GM19328 (cell line): Measurements from ENCODE around the gene MAU2.
"Not testable (repeated sequence)": the region's sequence is repeated elsewhere in the genome, so short reads cannot be mapped to it uniquely, and the experiment has no call there.

Experiments
- ATAC-seq: cut with Tn5 transposase; IDR thresholded peaks from one replicate; pipeline ENCODE4 v1.9.1; 2021; ENCODE audit warnings: mild to moderate bottlenecking, moderate library complexity; ENCODE audit not compliant: unreplicated experiment

Gene MAU2

DNA sequence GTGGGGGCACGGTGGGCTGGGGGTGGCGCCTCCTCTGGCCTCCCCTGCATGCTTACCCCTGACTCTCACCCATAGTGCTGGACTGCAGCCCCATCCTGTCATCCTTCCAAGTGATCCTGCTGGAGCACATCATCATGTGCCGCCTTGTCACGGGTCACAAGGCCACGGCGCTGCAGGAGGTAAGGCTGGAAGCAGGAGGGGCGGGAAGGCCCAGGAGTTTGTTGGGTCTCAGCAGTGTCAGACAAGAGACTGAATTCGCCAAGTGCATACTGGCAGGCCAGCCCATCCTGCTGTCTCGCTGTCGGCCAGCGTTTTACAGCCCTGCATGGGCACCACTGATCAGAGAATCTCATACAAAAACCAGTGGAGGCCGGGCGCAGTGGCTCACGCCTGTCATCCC, 23.1 kb downstream of the MAU2 start:
- ATAC-seq, result no peak

DNA sequence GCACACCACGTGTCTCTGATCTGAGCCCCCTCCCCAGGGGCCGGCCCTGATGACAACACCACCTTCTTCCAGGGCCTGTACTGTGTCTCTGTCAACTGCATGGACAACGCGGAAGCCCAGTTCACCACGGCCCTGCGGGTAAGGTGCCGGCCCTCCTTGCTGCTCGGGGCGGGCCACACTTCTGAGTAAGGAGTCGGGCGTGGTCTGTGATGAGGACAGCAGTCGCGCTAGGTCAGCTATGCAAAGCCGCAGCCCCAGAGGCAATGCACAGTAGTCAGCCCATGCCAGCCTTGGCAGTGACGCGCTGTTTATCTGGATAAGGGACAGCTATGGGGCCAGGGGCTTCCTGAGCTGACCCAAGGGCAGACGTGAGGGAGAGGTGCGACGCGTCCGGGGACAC, 24.6 kb downstream of the MAU2 start:
- no peak for ATAC-seq

GRCh38 chr19:19345970-19346369, 25.3 kb downstream of the MAU2 start:
- ATAC-seq, result no peak

GRCh38 chr19:19347401-19348110, 26.9 kb downstream of the MAU2 start:
- no peak for ATAC-seq

- ATAC-seq, result no peak
These were observed 27.6 kb downstream of the MAU2 start for GRCh38 chr19:19348266-19348665.

DNA sequence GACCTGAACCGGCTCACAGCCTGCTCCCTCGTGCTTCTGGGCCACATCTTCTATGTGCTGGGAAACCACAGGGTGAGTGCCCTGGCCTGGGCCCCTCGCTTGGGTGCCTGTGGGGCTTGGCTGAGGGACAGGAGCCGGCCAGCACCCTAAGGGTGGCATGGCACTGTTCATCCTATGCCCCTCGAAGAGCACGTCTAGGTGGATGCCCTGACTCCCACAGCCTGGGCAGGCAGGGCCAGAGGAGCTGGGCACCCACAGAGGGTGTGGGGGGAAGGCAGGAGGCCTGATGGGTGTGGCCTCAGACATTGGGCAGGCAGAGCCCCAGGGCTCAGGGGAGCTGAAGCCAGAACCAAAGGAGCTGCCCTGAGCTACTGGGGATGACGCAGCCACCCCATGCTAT, 28.7 kb downstream of the MAU2 start:
- no peak for ATAC-seq

- ATAC-seq, result not testable (repeated sequence)
These were observed 30.1 kb downstream of the MAU2 start for GRCh38 chr19:19350756-19351155.

DNA sequence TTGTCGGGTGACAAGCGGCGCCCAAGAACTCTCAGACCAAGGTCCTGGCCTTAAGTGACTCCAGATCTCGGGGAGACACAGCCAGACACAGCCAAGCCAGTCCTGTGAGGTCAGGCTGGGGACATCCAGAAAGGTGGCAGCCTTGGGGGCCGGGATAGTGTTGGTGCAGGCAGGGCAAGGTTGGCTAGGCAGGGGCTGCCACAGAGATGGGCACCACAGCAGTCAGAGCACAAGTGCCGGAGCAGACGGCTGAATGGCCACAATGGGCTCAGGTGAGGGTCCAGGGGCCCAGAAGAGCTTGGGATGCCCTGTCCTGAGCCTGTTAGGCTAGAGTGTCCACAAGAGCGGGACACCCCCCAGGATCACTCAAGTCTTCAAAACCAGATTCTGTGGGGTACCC, 32.2 kb downstream of the MAU2 start:
- ATAC-seq, result no peak

DNA sequence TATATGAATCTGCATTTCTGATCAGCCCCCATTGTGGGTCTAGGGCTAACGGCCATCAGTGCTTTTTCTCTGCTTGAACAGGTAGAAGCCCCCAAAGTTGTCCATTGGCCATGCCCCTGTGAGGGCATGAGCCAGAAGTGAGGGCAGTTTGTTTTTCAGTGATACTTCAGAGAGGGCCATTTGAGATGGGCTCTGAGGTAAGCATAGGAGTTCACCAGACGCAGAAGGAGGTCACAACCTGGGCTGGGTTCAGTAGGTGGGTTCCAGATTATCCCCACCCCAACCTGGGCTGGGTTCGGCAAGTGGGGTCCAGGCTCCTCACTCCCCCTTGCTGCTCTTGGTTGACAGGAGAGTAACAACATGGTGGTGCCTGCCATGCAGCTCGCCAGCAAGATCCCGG, 33.4 kb downstream of the MAU2 start:
- no peak for ATAC-seq

DNA sequence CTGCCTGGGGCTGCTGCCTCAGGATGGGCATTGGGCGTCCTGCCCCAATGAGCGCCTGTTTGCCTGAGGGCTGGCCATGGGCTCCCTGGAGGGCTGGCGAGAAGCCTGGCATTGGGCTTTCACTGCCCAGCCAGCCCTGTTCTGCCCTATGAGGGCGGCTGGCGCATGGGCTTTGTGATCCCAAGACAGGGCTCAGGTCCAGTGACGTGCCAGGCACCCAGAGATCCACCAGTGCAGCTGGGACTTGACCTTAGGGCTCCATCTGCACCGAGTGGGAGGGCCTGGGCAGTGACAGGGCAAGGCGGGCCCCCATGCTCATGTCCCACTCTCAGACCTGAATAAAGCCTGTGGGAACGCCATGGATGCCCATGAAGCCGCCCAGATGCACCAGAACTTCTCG, 34.3 kb downstream of the MAU2 start:
- no peak for ATAC-seq

DNA sequence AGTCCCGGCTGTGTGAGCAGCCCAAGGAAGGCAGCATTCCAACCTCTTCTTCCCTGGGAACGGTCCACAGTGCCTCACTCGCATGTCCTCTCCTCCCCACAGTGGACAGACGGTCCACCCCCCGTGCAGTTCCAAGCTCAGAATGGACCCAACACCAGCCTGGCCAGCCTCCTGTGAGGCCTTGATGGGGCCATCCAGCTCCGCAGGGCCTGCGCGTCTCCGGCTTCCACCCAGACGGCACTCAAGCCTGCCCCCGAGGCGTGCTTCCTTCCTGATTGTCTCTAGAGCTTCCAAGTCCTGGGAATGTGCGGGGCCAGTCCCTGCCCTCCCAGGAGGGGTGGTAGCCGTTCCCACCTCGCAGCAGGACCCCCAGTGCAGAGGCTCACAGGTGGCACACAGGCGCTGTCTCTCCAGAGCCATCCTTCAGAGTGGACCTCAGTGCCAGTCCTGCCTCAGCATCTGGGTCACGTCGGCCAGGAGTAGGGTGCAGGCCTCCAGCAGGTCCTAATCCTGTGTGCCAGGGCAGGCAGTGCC, 35.0 kb downstream of the MAU2 start:
- no peak for ATAC-seq

DNA sequence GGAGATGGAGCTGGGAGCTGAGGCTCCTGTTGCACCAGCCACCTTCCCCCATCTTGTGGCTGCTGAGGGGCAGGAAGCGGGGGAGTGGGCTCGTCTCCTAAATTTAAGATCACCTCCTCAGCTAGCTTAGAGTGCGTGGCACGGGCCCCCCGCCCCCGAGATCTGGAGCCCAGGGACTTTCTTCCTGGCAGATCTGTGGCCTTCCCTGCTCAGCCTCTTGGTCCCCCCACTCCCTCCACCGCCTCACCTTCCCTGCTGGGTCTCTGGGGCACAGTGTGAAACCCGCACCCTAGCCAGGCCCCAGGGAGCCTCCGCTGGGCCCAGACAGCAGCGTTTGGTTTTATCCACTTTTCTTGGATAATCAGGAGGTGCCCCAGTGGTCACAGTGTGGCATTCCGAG, 35.9 kb downstream of the MAU2 start:
- ATAC-seq, result no peak

- no peak for ATAC-seq
These were observed 36.4 kb downstream of the MAU2 start for GRCh38 chr19:19356901-19357566.

DNA sequence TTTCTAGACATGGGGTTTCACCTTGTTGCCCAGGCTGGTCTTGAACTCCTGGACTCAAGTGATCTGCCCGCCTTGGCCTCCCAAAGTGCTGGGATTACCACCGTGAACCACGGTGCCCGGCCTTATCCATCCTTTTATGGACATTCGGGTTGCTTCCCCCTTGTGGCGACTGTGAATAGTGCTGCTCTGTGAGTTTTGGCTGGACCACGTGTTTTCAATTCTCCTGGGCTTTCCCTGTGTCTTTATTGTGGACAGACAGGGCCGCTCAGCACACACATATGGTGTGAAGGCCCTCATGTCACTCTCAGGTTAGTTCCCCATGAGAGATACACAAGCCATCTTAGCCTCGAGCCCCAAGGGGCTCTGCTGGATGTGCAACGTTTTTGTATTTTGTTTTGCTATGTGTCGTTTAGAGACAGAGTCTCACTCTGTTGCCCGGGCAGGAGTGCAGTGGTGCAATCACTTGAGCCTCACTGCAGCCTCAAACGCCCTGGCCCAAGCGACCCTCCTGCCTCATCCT, 40.5 kb downstream of the MAU2 start:
- no peak for ATAC-seq

- no peak for ATAC-seq
These were observed 41.4 kb downstream of the MAU2 start for GRCh38 chr19:19362075-19362474.

- peak; percentile 76 for ATAC-seq
These were observed 46.1 kb downstream of the MAU2 start for GRCh38 chr19:19366434-19367396.

DNA sequence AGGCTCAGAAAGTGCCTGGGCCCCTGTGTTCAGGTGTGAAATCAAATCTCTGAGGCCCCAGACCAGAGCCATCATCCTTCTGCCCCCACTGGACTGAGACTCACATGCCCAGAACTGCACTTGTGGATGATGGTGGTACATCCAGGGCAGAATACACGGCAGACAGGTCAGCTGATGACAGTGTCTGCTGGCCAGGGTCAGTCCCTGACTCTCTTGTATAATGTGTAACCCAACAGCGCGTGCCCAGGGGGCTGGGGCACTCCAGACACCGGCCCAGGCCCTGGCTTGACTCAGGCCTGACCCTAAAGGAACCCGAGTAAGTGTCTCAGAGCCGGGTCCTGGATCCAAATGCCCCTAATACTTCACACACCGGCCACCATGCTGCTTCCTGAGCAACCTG, 47.5 kb downstream of the MAU2 start:
- no peak for ATAC-seq

DNA sequence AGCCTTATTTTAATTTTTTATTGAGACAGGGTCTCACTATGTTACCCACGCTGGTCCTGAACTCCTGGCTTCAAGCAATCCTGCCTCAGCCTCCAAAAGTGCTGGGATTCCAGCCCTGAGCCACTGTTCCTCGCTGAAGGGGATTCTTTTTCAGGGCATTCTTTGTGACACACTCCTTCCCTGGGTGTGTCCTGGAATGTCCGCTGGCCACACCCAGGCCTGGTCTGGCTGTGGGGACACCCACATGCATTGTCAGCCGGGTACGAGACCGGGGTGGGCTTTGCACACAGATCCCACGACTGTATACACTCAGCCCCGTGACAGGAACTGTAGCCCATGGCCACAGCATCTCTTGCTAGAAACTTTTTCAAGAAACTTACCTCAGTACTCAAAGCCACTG, 50.4 kb downstream of the MAU2 start:
- ATAC-seq, result no peak

- ATAC-seq, result no peak
These were observed 52.2 kb downstream of the MAU2 start for GRCh38 chr19:19372656-19373416.

DNA sequence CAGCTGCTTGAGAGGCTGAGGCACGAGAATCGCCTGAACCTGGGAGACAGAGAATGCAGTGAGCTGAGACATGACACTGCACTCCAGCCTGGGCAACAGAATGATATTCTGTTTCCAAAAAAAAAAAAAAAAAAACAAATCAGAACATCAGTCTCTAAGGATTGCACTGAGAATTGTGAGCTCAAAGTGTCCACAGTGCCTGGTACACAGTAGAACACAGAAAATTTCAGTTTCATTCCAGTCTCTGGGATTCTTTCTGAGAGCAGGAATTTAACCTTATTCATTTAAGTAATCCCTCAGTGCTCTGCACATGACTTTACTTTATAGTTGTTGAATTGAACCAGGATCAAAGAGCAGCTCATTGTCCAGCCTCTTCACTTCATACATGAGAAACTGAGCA, 58.9 kb downstream of the MAU2 start:
- no peak for ATAC-seq
